OCI-LY7 (cell line): ENCODE measurements around the gene IKZF3. TPM values are rescaled to one million over a fixed set of nuclear protein-coding genes. Genes with fewer than 3 reads are reported as not detected.

Experiments used
- BruUV-seq: library from RNA; stranded (reverse); fragments of 400-500 nt; replicated peaks from 2 replicates; lab custom pipeline; 2021; lab: Mats Ljungman, UMichigan
- CTCF ChIA-PET: fragments of 300-600 bp; sonication (Branson Sonifier 250); formaldehyde crosslinking; loops from one replicate; lab custom pipeline; 2022; ENCODE audit warnings: antibody characterized with exemption; ENCODE audit not compliant: unreplicated experiment; lab: Charles Lee
- POLR2A ChIA-PET: fragments of 300-600 bp; sonication (Branson Sonifier 250); formaldehyde crosslinking; loops from one replicate; lab custom pipeline; 2022; ENCODE audit warnings: antibody characterized with exemption; lab: Charles Lee
- DNase-seq: peaks from one replicate; pipeline ENCODE4 v3.0.0-alpha.2; 2015; ENCODE audit warnings: low spot score
- H2AFZ ChIP-seq: fragments of 200-600 bp; sonication (generic), shearing (Covaris generic); 2 replicates; pipeline ENCODE4 v1.6.1; 2014; ENCODE audit warnings: mild to moderate bottlenecking, antibody characterized with exemption, low read length, moderate library complexity
- H3K27ac ChIP-seq: fragments of 200-600 bp; sonication (generic); 2 replicates; pipeline ENCODE4 v1.5.1; 2014; ENCODE audit warnings: mixed run types, low read depth, mild to moderate bottlenecking, moderate library complexity, low read length, inconsistent platforms; ENCODE audit not compliant: poor library complexity, severe bottlenecking
- H3K36me3 ChIP-seq: fragments of 200-600 bp; sonication (generic); 2 replicates; pipeline ENCODE4 v1.6.1; 2014; ENCODE audit warnings: mild to moderate bottlenecking, antibody characterized with exemption, low read length, moderate library complexity, mixed read lengths; ENCODE audit not compliant: insufficient read depth
- H3K4me1 ChIP-seq: fragments of 200-600 bp; sonication (generic); 2 replicates; pipeline ENCODE4 v1.5.1; 2014; ENCODE audit warnings: mild to moderate bottlenecking, low read length; ENCODE audit not compliant: insufficient read depth, poor library complexity, severe bottlenecking
- H3K4me2 ChIP-seq: fragments of 200-600 bp; sonication (generic); 2 replicates; pipeline ENCODE4 v1.6.1; 2014; ENCODE audit warnings: mild to moderate bottlenecking, low read length
- H3K4me3 ChIP-seq: fragments of 200-600 bp; sonication (generic); 2 replicates; pipeline ENCODE4 v1.5.1; 2014; ENCODE audit warnings: mild to moderate bottlenecking, low read depth, low read length; ENCODE audit not compliant: poor library complexity, severe bottlenecking
- H3K79me2 ChIP-seq: fragments of 200-600 bp; sonication (generic); 2 replicates; pipeline ENCODE4 v1.6.1; 2016; ENCODE audit warnings: low read depth, mild to moderate bottlenecking, low read length, moderate library complexity, mixed read lengths; ENCODE audit not compliant: insufficient read depth
- H3K9me2 ChIP-seq: fragments of 200-600 bp; sonication (generic); 2 replicates; pipeline ENCODE4 v1.6.1; 2016; ENCODE audit warnings: mild to moderate bottlenecking, low read length, mixed read lengths; ENCODE audit not compliant: insufficient read depth
- H3K9me3 ChIP-seq: fragments of 200-600 bp; sonication (generic); 2 replicates; pipeline ENCODE4 v1.6.1; 2014; ENCODE audit warnings: mild to moderate bottlenecking, mixed run types, low read length, mixed read lengths
- H4K20me1 ChIP-seq: fragments of 200-600 bp; sonication (generic); 2 replicates; pipeline ENCODE4 v1.6.1; 2014; ENCODE audit warnings: mild to moderate bottlenecking, antibody characterized with exemption, low read length, moderate library complexity, mixed read lengths; ENCODE audit not compliant: insufficient read depth
- CTCF ChIP-seq: fragments of 200-600 bp; sonication (generic); conservative IDR thresholded peaks from 2 replicates; pipeline ENCODE4 v1.5.1; 2014; ENCODE audit warnings: mild to moderate bottlenecking, antibody characterized with exemption, low read length, moderate library complexity, mixed read lengths
- EZH2phosphoT487 ChIP-seq: fragments of 200-600 bp; sonication (generic); IDR thresholded peaks from 2 replicates; pipeline ENCODE4 v1.6.1; 2018; ENCODE audit warnings: low read depth, borderline replicate concordance, mild to moderate bottlenecking, mixed run types, antibody characterized with exemption, low read length, moderate library complexity, mixed read lengths
- intact Hi-C: fragments of 100-400 bp; cut with micrococcal nuclease; formaldehyde crosslinking; loops from one replicate; pipeline ENCODE4 v1.10.0; 2022; ENCODE audit not compliant: unreplicated experiment
- total RNA-seq, 2 experiments: library from RNA; depleted of rRNA in 1 of 2; stranded (reverse); fragments of >200 nt in 1 of 2; shearing (Covaris generic) in 1 of 2; gene quantifications; 2 replicates each; pipeline ENCODE4 v1.2.3, GENCODE V29; 2014 to 2022

The IKZF3 gene
- total RNA-seq, 2 experiments from 2014 or later = 54.7 to 134 TPM

- Histone ChIP-seq H3K4me1 (peaks cover 66% of the 10 kb centered on the region), H3K9me2 (no peaks in the 10 kb centered on the region), H3K79me2 (peaks cover 8% of the 10 kb centered on the region; the same call in 1 of the 2 replicates), H3K4me3 (peak overlapping the region; percentile 63), H3K36me3 (no peaks in the 10 kb centered on the region; the same call in 1 of the 2 replicates), H3K4me2 (peak overlapping the region; percentile 75), H2AFZ (peak overlapping the region; percentile 31; the same call in 1 of the 2 replicates), H4K20me1 (no peaks in the 10 kb centered on the region), H3K27ac (peak overlapping the region; percentile 85), H3K9me3 (no peaks in the 10 kb centered on the region)
- POLR2A ChIA-PET = interaction anchor here (0.8 to 3.8 kb wide), 3 partner anchors 45 to 108 kb away, joined by 3 to 27 read pairs (median 4); no protein-coding TSS in a partner anchor
- peak; percentile 78 for DNase-seq
- CTCF ChIA-PET = interaction anchor here (1.7 kb wide), 1 partner anchor 132 kb away, joined by 5 read pairs; no protein-coding TSS in a partner anchor
- TF ChIP-seq EZH2phosphoT487 = no peak
- no peak for TF ChIP-seq CTCF
- intact Hi-C loops = loop anchor here (1.0 to 10.0 kb wide), 10 partner anchors 23 to 299 kb away; partner anchors contain the start of genes IKZF3, LRRC3C, MED1 and MIEN1
- BruUV-seq = no TSS peak
These were observed 110.5 kb downstream of the IKZF3 start for GRCh38 chr17:39753514-39754160.

- no peaks in the 10 kb centered on the region for H3K9me2 ChIP-seq
- H3K79me2 ChIP-seq = no peaks in the 10 kb centered on the region
- CTCF ChIA-PET = interaction anchor here (1.7 kb wide), 1 partner anchor 131 kb away, joined by 5 read pairs; no protein-coding TSS in a partner anchor
- BruUV-seq = no TSS peak
- no peak overlapping the region for H2AFZ ChIP-seq
- no peak for TF ChIP-seq EZH2phosphoT487
- TF ChIP-seq CTCF = no peak
- H3K9me3 ChIP-seq = no peaks in the 10 kb centered on the region
- H3K4me1 ChIP-seq = peaks cover 53% of the 10 kb centered on the region
- intact Hi-C loops = loop anchor here (5.0 to 10.0 kb wide), 3 partner anchors 65 to 298 kb away; partner anchors contain the start of genes MED1 and PGAP3
- H4K20me1 ChIP-seq = no peaks in the 10 kb centered on the region
- no peaks in the 10 kb centered on the region for H3K36me3 ChIP-seq
- H3K4me2 ChIP-seq = no peak overlapping the region
- no peak for DNase-seq
- POLR2A ChIA-PET = interaction anchor here (0.6 to 1.1 kb wide), 6 partner anchors 9 to 206 kb away, joined by 3 to 5 read pairs (median 4); no protein-coding TSS in a partner anchor
- no peak overlapping the region for H3K27ac ChIP-seq
- H3K4me3 ChIP-seq = no peak overlapping the region
These were observed 111.8 kb downstream of the IKZF3 start for GRCh38 chr17:39752241-39752881.
